GM12864 (cell line): ENCODE data around the gene VEPH1.

Experiments used
- DNase-seq: peaks from one replicate; pipeline ENCODE4 v3.0.0-alpha.2; 2011; ENCODE audit warnings: low read depth
- H3K4me3 ChIP-seq: 2 replicates; pipeline ENCODE4 v1.5.1; 2011; ENCODE audit warnings: mild to moderate bottlenecking, low read depth, low read length, control low read depth
- CTCF ChIP-seq: IDR thresholded peaks from 2 replicates; pipeline ENCODE4 v1.5.1; 2011; ENCODE audit warnings: low read depth, mild to moderate bottlenecking, moderate library complexity, low read length, control low read depth, inconsistent platforms; ENCODE audit errors: missing control alignments

VEPH1 gene

GRCh38 chr3:157336252-157337009, 166.8 kb downstream of the VEPH1 start:
- TF ChIP-seq CTCF: no peak
- DNase-seq: no peak
- H3K4me3 ChIP-seq: no peak overlapping the region

- DNase-seq: no peak
- no peak overlapping the region for H3K4me3 ChIP-seq
- no peak for TF ChIP-seq CTCF
Observed at GRCh38 chr3:157335233-157336076, 167.8 kb downstream of the VEPH1 start.

GRCh38 chr3:157333551-157333991, 169.6 kb downstream of the VEPH1 start:
- H3K4me3 ChIP-seq: no peak overlapping the region
- DNase-seq: no peak

GRCh38 chr3:157330206-157330605, 173.0 kb downstream of the VEPH1 start:
- TF ChIP-seq CTCF: no peak
- H3K4me3 ChIP-seq: no peak overlapping the region
- DNase-seq: no peak

More at GRCh38 chr3:157333551-157333991, 169.6 kb downstream of the VEPH1 start:
- no peak for TF ChIP-seq CTCF

- no peak for DNase-seq
- no peak for TF ChIP-seq CTCF
- no peak overlapping the region for H3K4me3 ChIP-seq
Observed at GRCh38 chr3:157329551-157329950, 173.7 kb downstream of the VEPH1 start.

GRCh38 chr3:157327837-157328236, 175.4 kb downstream of the VEPH1 start:
- TF ChIP-seq CTCF: no peak
- DNase-seq: no peak
- no peak overlapping the region for H3K4me3 ChIP-seq
